Activated B cell treated with CpG ODN at 0.5 μM for 24 hours (primary cell): ENCODE measurements around the gene MYOZ1. TPM values are rescaled to one million over a fixed set of nuclear protein-coding genes. Genes with fewer than 3 reads are reported as not detected.

Experiments used
- ATAC-seq: fragments of 200-7000 bp; cut with Tn5 transposase; one replicate; pipeline ENCODE4 v1.10.0; 2021; ENCODE audit warnings: low read depth, mild to moderate bottlenecking, moderate library complexity
- CTCF ChIA-PET: fragments of 350-600 bp; sonication (Branson Sonifier 250); formaldehyde crosslinking; loops from one replicate; lab custom pipeline; 2021; ENCODE audit warnings: antibody characterized with exemption; lab: Charles Lee
- POLR2A ChIA-PET: fragments of 350-600 bp; sonication (Branson Sonifier 250); formaldehyde crosslinking; loops from one replicate; lab custom pipeline; 2021; ENCODE audit warnings: antibody characterized with exemption; lab: Charles Lee
- DNase-seq: peaks from one replicate; pipeline ENCODE4 v3.0.0; 2022
- H3K27ac Mint-ChIP-seq: one replicate; pipeline ENCODE4 v1.8.0; 2020; ENCODE audit warnings: mixed read lengths
- H3K27me3 Mint-ChIP-seq: one replicate; pipeline ENCODE4 v1.8.0; 2021; ENCODE audit warnings: mixed read lengths
- H3K36me3 Mint-ChIP-seq: one replicate; pipeline ENCODE4 v1.8.0; 2021; ENCODE audit warnings: low read depth, mixed read lengths
- H3K4me1 Mint-ChIP-seq: one replicate; pipeline ENCODE4 v1.8.0; 2021; ENCODE audit warnings: mixed read lengths
- H3K4me3 Mint-ChIP-seq: one replicate; pipeline ENCODE4 v1.8.0; 2020; ENCODE audit warnings: mild to moderate bottlenecking, mixed read lengths
- H3K9me3 Mint-ChIP-seq: one replicate; pipeline ENCODE4 v1.8.0; 2020; ENCODE audit warnings: mixed read lengths
- CTCF ChIP-seq: fragments of 200-600 bp; IDR thresholded peaks from one replicate; pipeline ENCODE4 v1.8.0; 2022; ENCODE audit warnings: antibody characterized with exemption, mild to moderate bottlenecking
- intact Hi-C: fragments of 100-400 bp; cut with micrococcal nuclease; formaldehyde crosslinking; loops from one replicate; pipeline ENCODE4 v1.15.1; 2024
- total RNA-seq: library from RNA; stranded (reverse); gene quantifications from 2 replicates; pipeline ENCODE4 v1.2.3, GENCODE V29; 2022

MYOZ1 gene
- total RNA-seq, 1 donor from 2014 or later = not detected

GRCh38 chr10:73647211-73647874 is 6.1 kb upstream of the MYOZ1 start:
- TF ChIP-seq CTCF = no peak
- no peaks in the 10 kb centered on the region for H3K27me3 Mint-ChIP-seq
- intact Hi-C loops = loop anchor here (10.0 kb wide), 1 partner anchor 1587 kb away; the partner anchor contains the start of gene COMTD1
- peak overlapping the region; percentile 78 for H3K4me3 Mint-ChIP-seq
- ATAC-seq (peak; percentile 28), DNase-seq (peak; percentile 31)
- no peaks in the 10 kb centered on the region for H3K9me3 Mint-ChIP-seq
- no peak overlapping the region for H3K27ac Mint-ChIP-seq
- H3K36me3 Mint-ChIP-seq = no peaks in the 10 kb centered on the region
- peaks cover 21% of the 10 kb centered on the region for H3K4me1 Mint-ChIP-seq
- POLR2A ChIA-PET = interaction anchor here (0.6 to 1.2 kb wide), 3 partner anchors 22 to 118 kb away, joined by 3 to 4 read pairs (median 3); no protein-coding TSS in a partner anchor
- CTCF ChIA-PET = interaction anchor here (0.8 to 7.6 kb wide), 2 partner anchors 117 to 383 kb away, joined by 4 to 90 read pairs; no protein-coding TSS in a partner anchor

- no peak for TF ChIP-seq CTCF
- Mint-ChIP-seq H3K4me1 (peaks cover 21% of the 10 kb centered on the region), H3K27me3 (no peaks in the 10 kb centered on the region), H3K4me3 (peak overlapping the region; percentile 78), H3K36me3 (no peaks in the 10 kb centered on the region), H3K27ac (no peak overlapping the region), H3K9me3 (no peaks in the 10 kb centered on the region)
- no peak for DNase-seq
- CTCF ChIA-PET = interaction anchor here (7.6 kb wide), 1 partner anchor 117 kb away, joined by 90 read pairs; no protein-coding TSS in a partner anchor
- POLR2A ChIA-PET = interaction anchor here (0.6 kb wide), 1 partner anchor 21 kb away, joined by 3 read pairs; no protein-coding TSS in a partner anchor
- intact Hi-C loops = loop anchor here (10.0 kb wide), 1 partner anchor 1588 kb away; the partner anchor contains the start of gene COMTD1
- no peak for ATAC-seq
Measured at GRCh38 chr10:73646598-73647041, 5.3 kb upstream of the MYOZ1 start.

GRCh38 chr10:73645251-73645650 is 4.0 kb upstream of the MYOZ1 start:
- no peak for TF ChIP-seq CTCF
- H3K4me3 Mint-ChIP-seq = peak overlapping the region; percentile 39
- CTCF ChIA-PET = interaction anchor here (1.1 to 7.6 kb wide), 4 partner anchors 12 to 153 kb away, joined by 3 to 90 read pairs (median 4); no protein-coding TSS in a partner anchor
- H3K36me3 Mint-ChIP-seq = no peaks in the 10 kb centered on the region
- DNase-seq (no peak), ATAC-seq (no peak)
- no peak overlapping the region for H3K27ac Mint-ChIP-seq
- no peaks in the 10 kb centered on the region for H3K9me3 Mint-ChIP-seq
- peaks cover 15% of the 10 kb centered on the region for H3K4me1 Mint-ChIP-seq
- POLR2A ChIA-PET = no interaction called here
- intact Hi-C loops = loop anchor here (10.0 kb wide), 1 partner anchor 1590 kb away; the partner anchor contains the start of gene COMTD1
- H3K27me3 Mint-ChIP-seq = peaks cover 4% of the 10 kb centered on the region

GRCh38 chr10:73644767-73645166 is 3.5 kb upstream of the MYOZ1 start:
- TF ChIP-seq CTCF = no peak
- H3K27me3 Mint-ChIP-seq = peaks cover 4% of the 10 kb centered on the region
- no peaks in the 10 kb centered on the region for H3K36me3 Mint-ChIP-seq
- DNase-seq = no peak
- no peaks in the 10 kb centered on the region for H3K9me3 Mint-ChIP-seq
- no peak overlapping the region for H3K27ac Mint-ChIP-seq
- peaks cover 13% of the 10 kb centered on the region for H3K4me1 Mint-ChIP-seq
- intact Hi-C loops = loop anchor here (1.0 to 10.0 kb wide), 5 partner anchors 19 to 1590 kb away; partner anchors contain the start of genes COMTD1, ECD and FAM149B1
- H3K4me3 Mint-ChIP-seq = no peak overlapping the region
- POLR2A ChIA-PET = interaction anchor here (1.0 to 1.3 kb wide), 2 partner anchors 19 to 113 kb away, joined by 3 to 7 read pairs; no protein-coding TSS in a partner anchor
- CTCF ChIA-PET = interaction anchor here (0.6 to 7.6 kb wide), 8 partner anchors 11 to 381 kb away, joined by 3 to 90 read pairs (median 4); no protein-coding TSS in a partner anchor
- no peak for ATAC-seq
